HG03342 (cell line): Measurements from ENCODE around the gene CNPY2.
"Not testable (repeated sequence)": the region's sequence is repeated elsewhere in the genome, so short reads cannot be mapped to it uniquely, and the experiment has no call there.

Experiments
- ATAC-seq: cut with Tn5 transposase; IDR thresholded peaks from one replicate; pipeline ENCODE4 v1.9.1; 2021; ENCODE audit warnings: mild to moderate bottlenecking, moderate library complexity; ENCODE audit not compliant: unreplicated experiment

CNPY2 gene

GRCh38 chr12:56315622-56316473, at the start of gene CNPY2:
CNPY2 (minus strand) TSS chr12:56315988; CDS start chr12:56315217, 771 bp downstream.
- peak; percentile 88 for ATAC-seq

GRCh38 chr12:56362130-56363059, 46.6 kb upstream of the CNPY2 start, which contains the start of gene APOF:
APOF (minus strand) TSS chr12:56362857; CDS start chr12:56362745, 112 bp downstream.
- ATAC-seq, result no peak

GRCh38 chr12:56361487-56362129, 45.8 kb upstream of the CNPY2 start:
- ATAC-seq, result no peak

- peak; percentile 93 for ATAC-seq
These were observed 44.3 kb upstream of the CNPY2 start, which contains the start of gene STAT2 for GRCh38 chr12:56359851-56360767. STAT2 (minus strand) TSS chr12:56360107; CDS start chr12:56356571, 3,536 bp downstream.

GRCh38 chr12:56358836-56359532, 43.2 kb upstream of the CNPY2 start:
- no peak for ATAC-seq

- ATAC-seq, result no peak
These were observed 35.5 kb upstream of the CNPY2 start for GRCh38 chr12:56351325-56351724.

- no peak for ATAC-seq
These were observed 34.9 kb upstream of the CNPY2 start for GRCh38 chr12:56350662-56351061.

GRCh38 chr12:56348776-56349175, 33.0 kb upstream of the CNPY2 start:
- ATAC-seq, result no peak

- not testable (repeated sequence) for ATAC-seq
These were observed 31.5 kb upstream of the CNPY2 start for GRCh38 chr12:56347255-56347654.

- no peak for ATAC-seq
These were observed 30.9 kb upstream of the CNPY2 start for GRCh38 chr12:56346675-56347074.

- ATAC-seq, result not testable (repeated sequence)
These were observed 26.5 kb upstream of the CNPY2 start for GRCh38 chr12:56342290-56342689.

GRCh38 chr12:56341616-56342015, 25.8 kb upstream of the CNPY2 start:
- no peak for ATAC-seq

- ATAC-seq, result no peak
These were observed 23.3 kb upstream of the CNPY2 start for GRCh38 chr12:56339158-56339422.

GRCh38 chr12:56338308-56339157, 22.7 kb upstream of the CNPY2 start, which contains the start of gene IL23A:
IL23A (plus strand) TSS chr12:56338884; CDS start chr12:56339045, 161 bp downstream.
- ATAC-seq, result no peak

- no peak for ATAC-seq
These were observed 22.0 kb upstream of the CNPY2 start for GRCh38 chr12:56337753-56338251.

GRCh38 chr12:56336361-56337167, 20.8 kb upstream of the CNPY2 start:
- no peak for ATAC-seq

- not testable (repeated sequence) for ATAC-seq
These were observed 19.7 kb upstream of the CNPY2 start for GRCh38 chr12:56335527-56335926.

GRCh38 chr12:56334490-56334793, 18.7 kb upstream of the CNPY2 start:
- no peak for ATAC-seq
